Measurements from ENCODE around the gene EEFSEC.

EEFSEC gene

DNA sequence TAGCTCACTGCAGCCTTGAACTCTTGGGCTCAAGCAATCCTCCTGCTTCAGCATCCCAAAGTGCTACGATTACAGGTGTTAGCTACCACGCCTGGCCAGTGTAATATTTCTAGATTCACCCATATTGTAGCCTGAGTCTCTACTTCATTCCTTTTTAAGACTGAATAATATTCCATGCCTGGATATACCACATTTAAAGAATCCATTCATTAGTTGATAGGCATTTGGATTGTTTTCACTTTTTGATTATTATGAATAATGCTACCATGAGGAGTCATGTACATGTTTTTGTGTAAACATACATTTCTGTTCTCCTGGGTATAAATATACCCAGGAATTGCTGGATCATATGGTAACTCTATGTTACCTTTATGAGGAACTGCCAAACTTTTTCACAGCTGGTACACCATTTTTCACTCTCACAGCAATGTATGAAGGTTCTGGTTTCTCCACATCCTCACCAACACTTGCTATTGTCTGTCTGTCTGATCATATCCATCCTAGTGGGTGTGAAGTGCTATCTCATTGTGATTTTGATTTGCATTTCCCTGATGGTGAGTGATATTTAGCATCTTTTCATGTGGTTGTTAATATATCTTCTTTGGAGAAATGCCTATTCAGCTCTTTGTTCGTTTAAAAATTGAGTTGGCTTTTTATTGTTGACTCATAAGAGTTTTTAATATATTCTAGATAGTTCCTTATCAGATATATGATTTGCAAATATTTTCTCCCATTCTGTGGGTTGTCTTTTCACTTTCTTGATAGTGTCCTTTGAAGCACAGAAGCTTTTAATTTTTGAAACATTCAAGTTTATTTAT is 32.6 kb downstream of the EEFSEC start:
- DNase-seq = no peak

GRCh38 chr3:128187495-128187894 is 34.2 kb downstream of the EEFSEC start:
- DNase-seq = no peak

DNA sequence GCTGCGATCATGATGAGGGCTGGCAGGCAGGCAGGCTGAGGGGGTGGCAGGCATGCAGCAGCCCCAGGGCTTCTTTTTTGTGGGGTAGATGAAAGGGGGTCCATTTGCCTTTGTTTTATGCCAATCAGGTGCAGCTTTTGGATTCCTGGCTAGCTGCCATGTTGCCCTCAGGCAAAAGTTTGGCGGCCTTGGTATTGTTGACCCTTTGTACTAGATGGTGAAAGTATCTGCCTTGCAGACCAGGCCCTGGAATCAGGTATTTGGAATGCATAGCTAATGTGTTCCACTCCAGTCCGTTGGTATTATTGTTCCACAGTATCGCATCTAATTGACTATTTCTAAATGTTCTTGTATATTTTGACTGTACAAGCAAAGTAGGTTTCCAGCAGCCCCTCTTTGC is 35.0 kb downstream of the EEFSEC start:
- no peak for DNase-seq

GRCh38 chr3:128188956-128189355 is 35.7 kb downstream of the EEFSEC start:
- no peak for DNase-seq

GRCh38 chr3:128190501-128190900 is 37.2 kb downstream of the EEFSEC start:
- no peak for DNase-seq

DNA sequence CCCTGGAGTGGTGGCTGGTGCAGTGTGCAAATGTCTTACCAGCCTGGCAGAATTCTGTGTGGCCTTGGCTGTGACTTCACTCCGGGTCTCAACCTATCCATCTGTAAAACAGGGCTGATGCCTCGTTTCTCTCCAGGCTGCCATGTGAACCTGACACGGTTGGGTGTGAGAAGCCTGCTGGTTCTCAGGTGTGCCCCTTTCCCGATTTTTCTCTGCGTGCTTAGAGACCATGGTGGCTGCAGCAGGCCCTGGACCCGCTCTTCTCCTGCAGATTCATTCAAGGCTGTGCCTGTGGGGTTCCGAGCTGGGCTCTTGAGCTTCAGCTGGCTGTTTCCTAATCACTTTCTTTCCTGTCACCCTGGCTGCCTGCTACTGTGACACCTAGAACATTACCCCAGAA is 38.9 kb downstream of the EEFSEC start:
- no peak for DNase-seq

GRCh38 chr3:128193168-128193567 is 39.9 kb downstream of the EEFSEC start:
- DNase-seq = no peak

DNA sequence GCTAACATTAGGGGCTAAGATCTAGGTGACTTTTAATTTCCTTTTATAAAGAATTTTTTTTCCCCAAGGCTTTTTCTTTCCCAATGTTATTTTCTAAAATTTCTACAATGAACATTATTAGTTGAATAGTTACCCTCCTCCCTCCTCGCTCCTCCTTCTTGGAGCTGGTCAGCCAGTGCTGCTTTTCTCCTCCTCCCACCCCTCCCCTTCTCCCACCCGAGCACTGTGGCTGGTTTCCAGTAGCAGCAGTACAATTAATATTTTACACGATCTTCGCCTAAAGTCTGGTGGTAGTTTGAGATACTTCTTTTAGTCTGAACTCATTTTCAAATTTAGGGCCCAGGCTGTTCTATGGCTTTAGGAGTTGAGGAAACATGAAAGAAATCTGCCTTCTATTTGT is 41.6 kb downstream of the EEFSEC start:
- no peak for DNase-seq

- no peak for DNase-seq
Observed at GRCh38 chr3:128195369-128195768, 42.1 kb downstream of the EEFSEC start.

GRCh38 chr3:128195802-128196201 is 42.5 kb downstream of the EEFSEC start:
- no peak for DNase-seq

GRCh38 chr3:128196647-128197046 is 43.4 kb downstream of the EEFSEC start:
- no peak for DNase-seq

DNA sequence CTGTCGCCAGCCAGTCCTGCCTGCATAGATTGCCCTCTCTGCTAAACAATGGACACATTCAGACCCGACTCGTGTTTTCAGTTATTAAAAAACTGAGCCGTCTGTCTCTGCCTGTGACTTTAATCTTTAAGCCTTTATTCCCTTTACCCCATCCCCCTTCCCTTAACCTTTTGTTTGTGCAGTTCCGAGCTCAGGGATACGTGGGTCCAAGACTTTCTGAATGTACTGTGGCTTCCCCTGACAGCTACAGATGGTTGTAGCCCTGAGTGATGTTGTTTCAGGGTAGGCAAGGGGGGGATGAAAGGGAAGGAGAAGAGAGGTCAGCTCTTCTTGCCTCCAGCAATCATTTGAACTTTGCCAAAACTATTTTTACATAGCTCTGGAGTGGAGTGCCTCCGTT is 44.6 kb downstream of the EEFSEC start:
- no peak for DNase-seq

- no peak for DNase-seq
Observed at GRCh38 chr3:128198313-128198712, 45.0 kb downstream of the EEFSEC start.

GRCh38 chr3:128199110-128199509 is 45.8 kb downstream of the EEFSEC start:
- DNase-seq = no peak

DNA sequence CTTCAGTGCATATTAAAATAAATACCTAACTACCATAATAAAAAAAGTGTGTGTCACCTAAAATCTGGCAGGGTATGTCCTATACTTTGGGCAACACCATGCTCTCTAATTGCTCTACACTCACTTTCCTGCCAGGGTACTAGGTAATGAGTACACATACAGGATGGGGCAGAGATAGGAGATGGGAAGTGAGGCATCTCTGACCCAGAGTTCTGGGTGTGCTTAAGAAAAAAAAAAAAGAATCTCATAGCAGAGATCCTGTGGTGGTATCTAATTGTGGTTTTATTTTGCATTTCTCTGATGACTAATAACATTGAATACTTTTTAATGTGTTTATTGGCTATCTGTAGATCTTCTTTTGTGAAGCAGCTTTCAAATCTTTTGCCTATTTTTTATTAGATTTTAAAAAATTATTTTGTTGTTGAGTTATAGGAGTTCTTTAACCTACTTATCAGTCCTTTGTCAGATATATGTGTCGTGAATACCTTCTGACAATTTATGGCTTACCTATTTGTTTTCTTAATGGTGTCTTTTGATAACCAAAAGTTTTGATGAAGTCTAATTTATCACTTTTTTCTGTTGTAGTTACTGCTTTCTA is 48.0 kb downstream of the EEFSEC start:
- DNase-seq = no peak

GRCh38 chr3:128203169-128203568 is 49.9 kb downstream of the EEFSEC start:
- DNase-seq = no peak

GRCh38 chr3:128205558-128206145 is 52.4 kb downstream of the EEFSEC start:
- DNase-seq = no peak

DNA sequence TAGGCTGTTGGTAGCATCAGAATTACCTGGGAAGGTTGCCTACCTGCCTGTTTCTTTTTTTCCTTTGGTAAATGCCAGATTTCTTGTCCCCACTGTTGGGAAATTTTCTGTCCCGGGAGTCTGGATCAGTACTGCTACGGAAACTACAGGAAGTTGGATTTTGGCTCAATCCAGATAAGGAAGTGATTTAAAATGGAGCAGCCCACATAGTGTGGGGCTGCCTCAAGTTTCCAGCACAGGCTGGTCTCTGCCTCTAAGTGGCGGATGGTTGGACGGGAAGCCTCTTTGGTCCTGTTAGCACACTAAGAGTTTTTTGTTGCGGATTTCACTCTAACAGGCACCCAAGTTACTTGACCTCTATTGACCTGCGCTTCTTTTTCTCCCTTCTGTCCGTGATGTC is 54.7 kb downstream of the EEFSEC start:
- DNase-seq = no peak

- no peak for DNase-seq
Observed at GRCh38 chr3:128210711-128211110, 57.4 kb downstream of the EEFSEC start.

GRCh38 chr3:128214056-128214455 is 60.8 kb downstream of the EEFSEC start:
- no peak for DNase-seq

GRCh38 chr3:128215290-128215689 is 62.0 kb downstream of the EEFSEC start:
- DNase-seq = no peak

DNA sequence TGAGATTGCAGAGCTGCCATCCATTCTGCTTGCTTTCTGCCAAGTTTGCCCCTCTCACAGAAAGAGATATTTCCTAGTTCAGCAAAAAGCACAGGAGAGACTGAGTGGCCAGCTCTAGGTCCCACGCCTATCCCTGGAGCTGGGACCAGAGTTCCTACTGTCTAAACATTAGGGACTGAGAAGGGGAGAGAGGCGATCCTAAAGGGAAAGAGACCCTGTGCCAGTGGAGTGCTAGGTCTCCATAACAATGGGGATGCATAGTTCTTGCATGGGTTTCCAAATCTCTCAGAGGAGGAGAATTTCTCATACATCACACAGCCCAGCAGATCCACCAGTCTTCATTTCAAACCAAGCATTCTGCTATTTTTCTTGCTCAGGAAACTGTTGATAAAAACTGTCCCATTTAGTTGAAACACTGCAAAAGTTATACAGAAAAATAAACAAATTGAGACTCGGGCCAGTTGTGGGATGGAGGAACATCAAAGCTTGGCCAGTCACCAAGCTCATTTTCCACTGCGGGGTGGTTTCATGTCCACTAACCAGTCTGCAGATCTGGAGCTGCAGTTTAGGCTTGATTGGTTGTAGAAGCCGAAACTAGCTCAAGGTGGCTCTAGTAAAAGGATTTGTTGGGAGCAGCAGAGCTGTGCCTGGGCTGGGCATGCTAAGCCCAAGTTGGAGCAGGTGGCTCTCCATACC is 62.7 kb downstream of the EEFSEC start:
- no peak for DNase-seq

GRCh38 chr3:128217702-128218547 is 64.6 kb downstream of the EEFSEC start:
- DNase-seq = no peak

All from DMS 273 treated with DMSO at 0.1 percent for 48 hours (cell line).